ENCODE data around the gene STRADB. TPM values are rescaled to one million over a fixed set of nuclear protein-coding genes. Genes with fewer than 3 reads are reported as not detected.

The STRADB gene
- total RNA-seq, 1 donor from 2014 or later: 42.2 TPM

DNA sequence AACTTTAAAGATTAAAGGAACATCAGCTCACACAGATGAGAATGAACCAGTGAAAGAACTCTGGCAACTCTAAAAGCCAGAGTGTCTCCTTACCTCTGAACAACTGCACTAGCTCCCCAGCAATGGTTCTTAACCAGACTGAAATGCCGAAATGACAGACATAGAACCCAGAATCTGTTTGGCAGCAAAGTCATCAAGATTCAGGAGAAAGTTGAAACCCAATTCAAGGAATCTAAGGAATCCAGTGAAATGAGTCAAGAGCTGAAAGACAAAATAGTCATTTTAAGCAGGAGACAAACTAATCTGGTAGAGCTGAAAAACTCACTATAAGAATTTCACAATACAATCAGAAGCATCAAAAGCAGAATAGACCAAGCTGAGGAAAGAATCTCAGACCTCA lies 72.0 kb downstream of the STRADB start:
- DNase-seq (ENCODE audit: low read depth, low spot score): no peak
- H3K4me1 Mint-ChIP-seq: no peaks in the 10 kb centered on the region
- no peak overlapping the region for H3K27ac Mint-ChIP-seq (ENCODE audit: unreplicated experiment)
- peaks cover 12% of the 10 kb centered on the region for H3K36me3 Mint-ChIP-seq (ENCODE audit: low read depth)
- H3K27me3 Mint-ChIP-seq (ENCODE audit: low read depth): peaks cover 17% of the 10 kb centered on the region
- peaks cover 33% of the 10 kb centered on the region for H3K9me3 Mint-ChIP-seq
- TF ChIP-seq CTCF (conservative IDR thresholded peaks at IDR 0.05): no peak
- no peak overlapping the region for H3K4me3 Mint-ChIP-seq

Other genes starting within 250 kb of the STRADB start
- gene CASP8, start 191.2 kb upstream of the STRADB start, total RNA-seq: 1.9 and 2.5 TPM in 2 replicates
- gene FLACC1, start 94.4 kb upstream of the STRADB start, total RNA-seq: 0.77 and 1.0 TPM in 2 replicates
- 13.4 and 14.2 TPM in 2 replicates for gene TRAK2, start 282 bp upstream of the STRADB start, total RNA-seq
- 67.5 and 67.8 TPM in 2 replicates for gene TMEM237, start 191.8 kb downstream of the STRADB start, total RNA-seq
- 0.18 and 0.19 TPM in 2 replicates for gene MPP4, start 246.9 kb downstream of the STRADB start, total RNA-seq

Data from neural crest cell (in vitro differentiated cells).